GM12801 (cell line): ENCODE data around the gene ZFAND6.

Experiments
- CTCF ChIP-seq: IDR thresholded peaks from one replicate; pipeline ENCODE4 v1.5.1; 2011; ENCODE audit warnings: control low read depth; ENCODE audit not compliant: insufficient read length; ENCODE audit errors: extremely low read depth

The ZFAND6 gene

GRCh38 chr15:80107774-80108173, 48.3 kb downstream of the ZFAND6 start:
- TF ChIP-seq CTCF: no peak

GRCh38 chr15:80109388-80109787, 49.9 kb downstream of the ZFAND6 start:
- no peak for TF ChIP-seq CTCF

- no peak for TF ChIP-seq CTCF
Observed at GRCh38 chr15:80110920-80111319, 51.4 kb downstream of the ZFAND6 start.

GRCh38 chr15:80114114-80114513, 54.6 kb downstream of the ZFAND6 start:
- TF ChIP-seq CTCF: no peak

GRCh38 chr15:80115021-80115420, 55.5 kb downstream of the ZFAND6 start:
- no peak for TF ChIP-seq CTCF

- no peak for TF ChIP-seq CTCF
Observed at GRCh38 chr15:80118956-80119355, 59.5 kb downstream of the ZFAND6 start.

- no peak for TF ChIP-seq CTCF
Observed at GRCh38 chr15:80120636-80121035, 61.2 kb downstream of the ZFAND6 start.

GRCh38 chr15:80121546-80121945, 62.1 kb downstream of the ZFAND6 start:
- TF ChIP-seq CTCF: no peak
